Measurements from ENCODE around the gene DDIT4.

Gene DDIT4

DNA sequence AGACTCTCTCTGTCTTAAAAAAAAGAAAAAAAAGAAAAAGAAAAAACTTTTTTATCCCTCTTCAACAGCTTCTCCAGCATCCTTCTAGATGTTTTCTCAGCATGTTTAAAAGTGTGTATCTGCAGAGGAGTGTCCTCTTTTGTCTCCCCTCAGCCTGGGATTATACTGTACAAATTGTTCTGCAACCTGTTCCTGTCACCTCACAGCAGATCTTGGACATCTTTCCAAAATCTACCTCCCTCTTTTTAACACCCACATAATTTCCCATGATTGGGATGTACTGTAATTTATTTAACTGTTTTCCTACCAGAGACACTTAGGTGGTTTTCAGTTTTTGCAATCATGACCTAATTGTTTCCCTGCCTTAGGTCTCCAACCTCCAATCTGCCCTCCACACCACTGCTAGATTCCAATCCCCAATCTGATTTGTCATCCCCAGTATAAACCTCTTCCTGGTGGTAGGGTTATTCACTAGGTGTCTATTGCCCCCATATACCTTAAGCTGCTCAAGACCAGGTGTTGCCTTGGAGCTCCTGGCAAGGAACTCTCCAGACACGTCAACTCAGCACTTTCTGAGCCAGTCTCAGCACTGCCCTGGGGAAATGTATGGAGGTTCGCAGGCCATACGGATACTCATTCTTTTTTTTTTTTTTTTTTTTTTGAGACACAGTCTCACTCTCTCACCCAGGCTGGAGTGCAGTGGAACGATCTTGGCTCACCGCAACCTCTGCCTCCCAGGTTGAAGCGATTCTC is 17.6 kb upstream of the DDIT4 start:
- no peak overlapping the region for H3K4me3 Mint-ChIP-seq
- H3K36me3 Mint-ChIP-seq (ENCODE audit: low read depth), result no peaks in the 10 kb centered on the region
- peaks cover 54% of the 10 kb centered on the region for H3K4me1 Mint-ChIP-seq (ENCODE audit: low read depth)
- H3K9me3 Mint-ChIP-seq, result no peaks in the 10 kb centered on the region
- H3K27me3 Mint-ChIP-seq, result peaks cover 38% of the 10 kb centered on the region
- H3K27ac Mint-ChIP-seq, result no peak overlapping the region
- intact Hi-C loops (cut with micrococcal nuclease), result loop anchor here (2.0 to 5.0 kb wide), 2 partner anchors 17 to 76 kb away; partner anchors contain the start of gene DDIT4

- H3K27ac Mint-ChIP-seq, result peak overlapping the region; percentile 59
- H3K9me3 Mint-ChIP-seq, result no peaks in the 10 kb centered on the region
- peak overlapping the region; percentile 28 for H3K4me3 Mint-ChIP-seq
- H3K4me1 Mint-ChIP-seq (ENCODE audit: low read depth), result peaks cover 59% of the 10 kb centered on the region
- intact Hi-C loops (cut with micrococcal nuclease), result loop anchor here (2.0 to 5.0 kb wide), 2 partner anchors 16 to 75 kb away; partner anchors contain the start of gene DDIT4
- H3K36me3 Mint-ChIP-seq (ENCODE audit: low read depth), result no peaks in the 10 kb centered on the region
- H3K27me3 Mint-ChIP-seq, result peaks cover 41% of the 10 kb centered on the region
Measured at GRCh38 chr10:72257051-72257892, 16.5 kb upstream of the DDIT4 start.

DNA sequence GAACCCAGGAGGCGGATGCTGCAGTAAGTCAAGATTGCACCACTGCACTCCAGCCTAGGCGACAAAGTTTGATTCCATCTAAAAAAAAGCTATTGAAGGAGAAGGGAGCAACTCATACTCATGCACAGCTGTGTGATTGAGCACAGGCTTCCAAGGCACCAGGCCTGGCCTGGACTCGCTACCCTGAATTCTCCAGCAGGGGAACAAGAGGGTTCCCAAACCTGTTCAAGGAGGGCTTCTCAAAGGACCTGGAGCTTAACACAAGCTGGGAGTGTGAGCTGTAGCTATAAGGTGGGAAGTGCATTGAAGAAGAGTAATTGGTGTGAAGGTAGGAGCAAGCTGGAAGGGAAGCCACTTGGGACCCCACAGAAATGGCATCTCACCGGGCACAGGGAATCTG is 15.1 kb upstream of the DDIT4 start:
- intact Hi-C loops (cut with micrococcal nuclease), result loop anchor here (5.0 kb wide), 1 partner anchor 74 kb away; no protein-coding TSS in a partner anchor
- H3K9me3 Mint-ChIP-seq, result no peaks in the 10 kb centered on the region
- H3K4me3 Mint-ChIP-seq, result no peak overlapping the region
- no peak overlapping the region for H3K27ac Mint-ChIP-seq
- H3K36me3 Mint-ChIP-seq (ENCODE audit: low read depth), result no peaks in the 10 kb centered on the region
- H3K4me1 Mint-ChIP-seq (ENCODE audit: low read depth), result peaks cover 53% of the 10 kb centered on the region
- peaks cover 31% of the 10 kb centered on the region for H3K27me3 Mint-ChIP-seq

DNA sequence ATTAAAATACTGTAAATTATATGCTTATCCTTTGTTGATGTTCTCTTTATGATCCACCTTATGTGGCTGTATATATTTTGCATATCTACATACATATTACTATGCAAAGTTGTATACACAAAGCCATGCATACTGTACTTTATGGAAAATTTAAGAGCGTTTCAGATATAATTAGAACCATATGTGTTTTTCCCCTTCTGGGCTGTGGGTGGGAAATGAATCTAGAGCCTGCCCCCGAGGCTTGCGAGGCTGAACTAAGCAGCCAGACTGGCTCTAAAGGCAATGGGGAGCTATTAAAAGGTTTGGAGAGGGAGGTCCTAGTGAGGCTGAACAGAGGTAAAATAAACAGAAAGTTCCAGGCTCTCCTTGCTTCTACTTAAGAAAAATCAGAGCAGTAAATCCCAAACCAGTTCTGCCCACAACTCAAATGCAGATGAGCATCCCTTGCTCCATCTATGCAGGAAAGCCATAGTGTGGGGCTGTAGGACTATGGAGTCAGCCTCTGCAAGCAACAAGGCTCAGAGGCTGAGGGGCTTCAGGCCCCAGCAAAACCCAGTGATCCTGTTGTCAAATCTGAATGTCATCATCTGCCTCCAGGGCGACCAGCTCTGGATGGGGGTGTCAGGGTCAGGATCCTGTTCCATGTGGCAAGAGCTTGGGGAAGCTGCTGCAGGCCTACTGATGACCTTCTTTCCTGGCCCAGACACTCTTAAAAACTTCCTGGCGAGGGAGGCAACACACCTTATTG is 14.1 kb upstream of the DDIT4 start:
- no peaks in the 10 kb centered on the region for H3K36me3 Mint-ChIP-seq (ENCODE audit: low read depth)
- peaks cover 51% of the 10 kb centered on the region for H3K4me1 Mint-ChIP-seq (ENCODE audit: low read depth)
- peaks cover 32% of the 10 kb centered on the region for H3K27me3 Mint-ChIP-seq
- no peak overlapping the region for H3K4me3 Mint-ChIP-seq
- intact Hi-C loops (cut with micrococcal nuclease), result loop anchor here (5.0 kb wide), 1 partner anchor 73 kb away; no protein-coding TSS in a partner anchor
- H3K27ac Mint-ChIP-seq, result peak overlapping the region; percentile 78
- no peaks in the 10 kb centered on the region for H3K9me3 Mint-ChIP-seq

DNA sequence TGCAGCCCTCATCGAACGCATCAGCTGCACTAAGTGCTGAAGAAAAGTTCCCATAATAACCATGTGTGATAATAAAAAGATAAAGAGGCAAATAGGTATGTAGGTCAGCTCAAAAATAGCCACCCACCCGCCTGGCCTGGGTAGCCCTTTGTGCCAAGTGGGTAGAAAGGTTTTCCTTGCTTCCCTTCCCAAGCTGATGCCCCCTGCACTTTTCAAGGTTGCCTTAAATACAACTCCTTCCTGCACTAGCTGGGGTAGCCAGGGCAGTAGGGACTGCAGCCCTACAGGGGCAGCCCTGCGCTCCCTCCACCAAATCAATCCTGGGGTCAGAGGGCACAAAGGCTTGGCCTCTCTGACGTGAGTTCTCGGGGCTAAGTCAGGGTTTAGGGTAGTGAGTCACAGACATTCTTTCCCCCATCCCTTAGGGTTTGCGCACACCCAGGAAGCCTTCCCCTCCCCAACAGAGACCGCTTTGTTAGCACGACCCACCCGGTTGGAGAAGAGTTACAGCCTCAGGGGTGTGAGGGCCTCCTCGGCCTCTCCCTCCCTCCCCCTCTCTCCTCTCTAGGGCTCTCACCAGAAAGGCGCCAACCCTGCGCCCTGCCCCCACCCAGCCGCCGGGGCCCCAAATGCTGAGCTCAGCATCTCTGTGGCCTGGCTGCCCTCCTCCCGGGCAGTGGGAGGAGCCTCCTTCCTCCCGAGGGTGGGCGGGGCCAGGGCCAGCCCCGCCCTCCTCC is 13.3 kb upstream of the DDIT4 start:
- H3K9me3 Mint-ChIP-seq, result no peaks in the 10 kb centered on the region
- peak overlapping the region; percentile 78 for H3K27ac Mint-ChIP-seq
- peaks cover 44% of the 10 kb centered on the region for H3K4me1 Mint-ChIP-seq (ENCODE audit: low read depth)
- peak overlapping the region; percentile 68 for H3K4me3 Mint-ChIP-seq
- no peaks in the 10 kb centered on the region for H3K36me3 Mint-ChIP-seq (ENCODE audit: low read depth)
- intact Hi-C loops (cut with micrococcal nuclease), result no loop called here
- peaks cover 32% of the 10 kb centered on the region for H3K27me3 Mint-ChIP-seq

- H3K27ac Mint-ChIP-seq, result peak overlapping the region; percentile 78
- H3K27me3 Mint-ChIP-seq, result peaks cover 32% of the 10 kb centered on the region
- intact Hi-C loops (cut with micrococcal nuclease), result no loop called here
- H3K9me3 Mint-ChIP-seq, result no peaks in the 10 kb centered on the region
- peak overlapping the region; percentile 68 for H3K4me3 Mint-ChIP-seq
- no peaks in the 10 kb centered on the region for H3K36me3 Mint-ChIP-seq (ENCODE audit: low read depth)
- peaks cover 41% of the 10 kb centered on the region for H3K4me1 Mint-ChIP-seq (ENCODE audit: low read depth)
Measured at GRCh38 chr10:72260976-72261783, 12.5 kb upstream of the DDIT4 start.

- no peaks in the 10 kb centered on the region for H3K36me3 Mint-ChIP-seq (ENCODE audit: low read depth)
- no peaks in the 10 kb centered on the region for H3K9me3 Mint-ChIP-seq
- peak overlapping the region; percentile 78 for H3K27ac Mint-ChIP-seq
- H3K27me3 Mint-ChIP-seq, result peaks cover 30% of the 10 kb centered on the region
- peaks cover 35% of the 10 kb centered on the region for H3K4me1 Mint-ChIP-seq (ENCODE audit: low read depth)
- intact Hi-C loops (cut with micrococcal nuclease), result no loop called here
- H3K4me3 Mint-ChIP-seq, result no peak overlapping the region
Measured at GRCh38 chr10:72261784-72262404, 11.8 kb upstream of the DDIT4 start.

- intact Hi-C loops (cut with micrococcal nuclease), result no loop called here
- Mint-ChIP-seq H3K4me1 (ENCODE audit: low read depth) (peaks cover 26% of the 10 kb centered on the region), H3K36me3 (ENCODE audit: low read depth) (no peaks in the 10 kb centered on the region), H3K27ac (no peak overlapping the region), H3K9me3 (no peaks in the 10 kb centered on the region), H3K27me3 (peaks cover 30% of the 10 kb centered on the region), H3K4me3 (no peak overlapping the region)
Measured at GRCh38 chr10:72263613-72264241, 10.0 kb upstream of the DDIT4 start.

DNA sequence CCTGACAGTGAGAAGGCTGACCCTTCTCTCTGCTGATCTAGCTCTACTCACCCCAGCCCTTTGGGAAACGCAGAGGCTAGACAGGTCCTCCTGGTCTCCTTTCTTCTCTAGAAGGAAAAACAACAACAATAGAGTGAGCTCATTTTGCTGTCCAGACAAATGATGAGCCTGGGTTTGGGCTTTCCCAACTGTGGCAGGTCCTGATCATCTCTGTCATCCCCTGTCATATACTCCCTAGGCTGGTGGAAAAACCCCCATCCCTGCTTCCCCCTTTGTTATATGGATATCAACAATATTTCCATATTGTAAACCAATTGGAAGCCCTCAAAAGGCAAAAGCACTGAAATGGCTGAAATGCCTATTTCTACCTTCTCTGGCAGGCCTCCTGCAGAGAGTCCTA is 9.2 kb upstream of the DDIT4 start:
- intact Hi-C loops (cut with micrococcal nuclease), result no loop called here
- H3K4me1 Mint-ChIP-seq (ENCODE audit: low read depth), result peaks cover 21% of the 10 kb centered on the region
- no peaks in the 10 kb centered on the region for H3K9me3 Mint-ChIP-seq
- no peak overlapping the region for H3K27ac Mint-ChIP-seq
- H3K36me3 Mint-ChIP-seq (ENCODE audit: low read depth), result no peaks in the 10 kb centered on the region
- H3K4me3 Mint-ChIP-seq, result no peak overlapping the region
- peaks cover 28% of the 10 kb centered on the region for H3K27me3 Mint-ChIP-seq

DNA sequence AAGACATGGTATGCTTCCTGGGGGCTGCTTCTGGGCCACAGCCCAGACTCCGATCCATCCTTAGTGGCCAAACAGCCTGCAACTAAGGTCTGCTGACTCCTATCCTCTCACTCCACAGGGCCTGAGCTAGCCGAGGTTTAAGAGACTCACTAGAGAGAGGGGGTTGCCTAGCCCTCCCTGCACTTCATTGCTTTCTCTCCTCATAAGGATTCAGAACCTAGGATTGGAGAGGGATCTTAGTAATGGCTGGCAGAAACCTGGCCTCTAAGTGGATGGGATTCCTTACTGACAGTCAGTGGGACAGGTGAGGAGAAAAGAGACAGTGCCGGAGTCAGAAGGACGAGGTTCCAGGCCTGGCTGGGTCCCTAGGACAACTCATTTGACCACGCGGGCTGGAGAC is 8.2 kb upstream of the DDIT4 start:
- intact Hi-C loops (cut with micrococcal nuclease), result no loop called here
- Mint-ChIP-seq H3K27ac (no peak overlapping the region), H3K36me3 (ENCODE audit: low read depth) (no peaks in the 10 kb centered on the region), H3K4me3 (no peak overlapping the region), H3K27me3 (peaks cover 27% of the 10 kb centered on the region), H3K4me1 (ENCODE audit: low read depth) (peaks cover 12% of the 10 kb centered on the region), H3K9me3 (no peaks in the 10 kb centered on the region)

DNA sequence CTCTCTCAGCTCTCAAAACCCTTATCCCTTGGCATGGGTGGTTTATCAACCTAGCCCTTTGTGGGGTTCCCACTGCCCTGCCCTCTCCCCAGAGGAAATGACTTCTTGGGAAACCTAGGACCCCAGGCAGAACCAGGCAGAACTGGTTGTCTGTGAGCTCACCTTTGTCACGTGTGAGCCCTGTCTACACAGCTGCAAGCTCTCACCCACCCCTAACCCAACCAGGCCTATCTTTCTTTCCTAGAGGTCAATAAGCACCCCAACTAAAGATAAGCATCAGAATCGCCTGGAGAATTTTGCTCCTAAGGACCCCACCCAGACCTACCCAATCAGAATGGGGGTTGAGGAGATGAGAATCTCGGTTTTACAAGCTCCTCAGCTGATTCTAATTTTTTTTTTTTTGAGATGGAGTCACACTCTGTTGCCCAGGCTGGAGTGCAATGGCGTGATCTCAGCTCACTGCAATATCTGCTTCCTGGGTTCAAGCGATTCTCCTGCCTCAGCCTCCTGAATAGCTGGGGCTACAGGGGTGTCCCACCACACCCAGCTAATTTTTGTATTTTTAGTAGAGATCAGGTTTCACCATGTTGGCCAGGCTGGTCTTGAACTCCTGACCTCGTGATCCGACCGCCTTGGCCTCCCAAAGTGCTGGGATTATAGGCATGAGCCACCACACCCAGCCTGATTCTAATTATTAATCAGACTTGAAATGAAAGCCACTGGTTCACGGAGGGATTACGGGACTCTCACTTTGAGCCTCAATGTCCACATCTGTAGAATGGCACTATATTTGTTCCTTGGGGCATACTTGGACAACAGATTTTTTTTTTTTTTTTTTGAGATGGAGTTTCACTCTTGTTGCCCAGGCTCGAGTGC is 7.5 kb upstream of the DDIT4 start:
- peaks cover 4% of the 10 kb centered on the region for H3K4me1 Mint-ChIP-seq (ENCODE audit: low read depth)
- intact Hi-C loops (cut with micrococcal nuclease), result no loop called here
- H3K27me3 Mint-ChIP-seq, result peaks cover 23% of the 10 kb centered on the region
- H3K36me3 Mint-ChIP-seq (ENCODE audit: low read depth), result no peaks in the 10 kb centered on the region
- no peak overlapping the region for H3K27ac Mint-ChIP-seq
- H3K9me3 Mint-ChIP-seq, result no peaks in the 10 kb centered on the region
- no peak overlapping the region for H3K4me3 Mint-ChIP-seq

All from dendritic cell treated with granulocyte-macrophage colony-stimulating factor and Interleukin-4, amounts not matched to agents 40 ng/mL and 50 ng/mL, for 4 days (primary cell).